Measurements from ENCODE around the gene UBALD1.
"Not testable (repeated sequence)": the region's sequence is repeated elsewhere in the genome, so short reads cannot be mapped to it uniquely, and the experiment has no call there.

The UBALD1 gene

DNA sequence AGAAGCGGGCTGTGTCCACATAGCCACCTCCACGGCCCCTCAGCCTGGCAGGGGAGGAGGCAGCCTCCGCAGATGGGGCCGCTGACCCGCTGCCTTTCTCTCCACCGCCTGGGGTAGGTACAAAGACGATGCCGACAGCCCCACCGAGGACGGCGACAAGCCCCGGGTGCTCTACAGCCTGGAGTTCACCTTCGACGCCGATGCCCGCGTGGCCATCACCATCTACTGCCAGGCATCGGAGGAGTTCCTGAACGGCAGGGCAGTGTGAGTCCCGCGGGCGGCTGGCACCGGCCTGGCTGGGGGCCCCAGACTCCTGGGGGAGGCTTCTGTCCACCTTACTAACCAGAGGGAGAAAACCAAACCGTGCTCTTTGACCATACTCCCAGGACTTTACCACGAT lies 37.9 kb upstream of the UBALD1 start:
- Mint-ChIP-seq H3K27ac (peak overlapping the region in 1 of 2 donors; percentile 54), H3K36me3 (ENCODE audit: insufficient read depth) (peaks cover 45% of the 10 kb centered on the region), H3K27me3 (no peaks in the 10 kb centered on the region), H3K9me3 (no peaks in the 10 kb centered on the region), H3K4me1 (ENCODE audit: low read depth in 2 of 2) (peaks cover 13 to 14% of the 10 kb centered on the region in 2 donors), H3K4me3 (no peak overlapping the region)
- ATAC-seq (replicated peaks) = no peak
- no peak for DNase-seq

DNA sequence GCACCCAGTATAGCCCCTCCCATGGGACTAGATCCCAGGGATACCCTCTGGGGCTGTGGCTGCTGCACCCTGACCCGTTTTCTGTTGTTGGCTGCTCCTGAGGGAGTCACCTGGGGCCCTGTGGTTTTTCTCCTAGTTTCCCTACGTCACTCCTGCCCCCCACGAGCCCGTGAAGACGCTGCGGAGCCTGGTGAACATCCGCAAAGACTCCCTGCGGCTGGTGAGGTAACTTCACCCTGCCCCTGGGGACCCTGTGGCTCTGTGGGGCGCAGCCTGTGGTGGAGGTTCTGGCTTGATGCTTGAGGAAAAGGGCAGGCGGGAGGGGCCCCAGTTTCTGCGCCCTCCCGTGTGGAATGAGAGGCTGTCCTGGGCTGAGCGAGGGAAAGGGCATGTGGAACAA lies 37.1 kb upstream of the UBALD1 start:
- no peak for ATAC-seq (replicated peaks)
- Mint-ChIP-seq H3K27me3 (no peaks in the 10 kb centered on the region), H3K36me3 (ENCODE audit: insufficient read depth) (peaks cover 40% of the 10 kb centered on the region), H3K4me3 (no peak overlapping the region), H3K4me1 (ENCODE audit: low read depth in 2 of 2) (peaks cover 13 to 14% of the 10 kb centered on the region in 2 donors), H3K27ac (no peak overlapping the region), H3K9me3 (no peaks in the 10 kb centered on the region)
- no peak for DNase-seq

DNA sequence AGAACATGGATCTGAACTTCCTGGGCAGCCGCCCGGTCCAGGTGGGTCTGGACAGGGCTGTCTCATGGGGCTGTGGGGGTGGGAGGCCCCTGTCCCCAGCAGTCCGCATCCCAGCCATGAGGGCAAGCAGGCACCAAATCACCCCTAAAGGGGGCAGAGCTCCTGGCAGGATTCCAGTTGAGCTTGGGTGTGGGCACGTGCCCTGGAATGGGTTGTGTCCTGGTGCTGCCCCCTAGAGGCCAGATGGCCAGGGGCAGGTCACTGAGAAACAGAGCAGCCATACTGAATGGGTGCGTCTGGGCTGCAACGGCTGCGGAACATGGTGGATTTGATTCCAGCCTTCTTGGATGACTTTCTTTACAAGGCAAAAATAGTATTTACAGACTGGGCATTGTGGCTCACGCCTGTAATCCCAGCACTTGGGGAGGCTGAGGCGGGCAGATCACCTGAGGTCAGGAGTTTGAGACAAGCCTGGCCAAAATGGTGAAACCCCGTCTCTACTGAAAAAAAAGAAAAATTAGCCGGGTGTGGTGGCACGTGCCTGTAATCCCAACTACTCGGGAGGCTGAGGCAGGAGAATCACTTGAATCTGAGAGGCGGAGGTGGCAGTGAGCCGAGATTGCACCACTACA lies 35.9 kb upstream of the UBALD1 start:
- Mint-ChIP-seq H3K27ac (peak overlapping the region; percentile 72 to 84), H3K36me3 (ENCODE audit: insufficient read depth) (peaks cover 40% of the 10 kb centered on the region), H3K4me1 (ENCODE audit: low read depth in 2 of 2) (peaks cover 15% of the 10 kb centered on the region in 2 donors)
- not testable (repeated sequence) for H3K27me3 Mint-ChIP-seq, H3K4me3 Mint-ChIP-seq, H3K9me3 Mint-ChIP-seq
- ATAC-seq (replicated peaks) (peak; percentile 87), DNase-seq (peak; percentile 69 to 77 (median 75))

DNA sequence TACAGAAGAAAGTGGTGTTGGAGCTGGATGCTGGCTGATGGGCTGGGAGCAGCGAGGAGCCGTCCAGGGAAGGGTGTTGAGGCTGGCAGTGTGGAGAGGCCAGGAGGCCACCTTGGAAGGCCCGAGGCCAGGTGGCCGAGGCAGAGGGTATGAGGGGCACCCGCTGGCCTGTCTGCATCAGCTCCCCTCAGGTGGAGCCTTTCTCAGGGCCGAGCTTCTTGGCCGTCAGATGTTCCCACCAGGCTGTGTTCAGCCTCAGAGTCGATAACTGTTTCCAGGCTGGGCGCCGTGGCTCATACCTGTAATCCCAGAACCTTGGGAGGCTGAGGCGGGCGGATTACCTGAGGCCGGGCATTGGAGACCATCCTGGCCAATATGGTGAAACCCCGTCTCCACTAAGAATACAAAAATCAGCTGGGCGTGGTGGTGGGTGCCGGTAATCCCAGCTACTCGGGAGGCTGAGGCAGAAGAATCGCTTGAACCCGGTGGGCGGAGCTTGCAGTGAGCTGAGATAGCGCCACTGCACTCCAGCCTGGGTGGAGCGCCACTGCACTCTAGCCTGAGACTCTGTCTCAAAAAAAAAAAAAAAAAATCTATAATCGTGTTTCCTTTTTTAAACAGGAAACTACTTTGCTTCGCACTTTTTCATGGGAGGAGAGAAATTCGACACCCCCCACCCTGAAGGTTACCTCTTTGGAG lies 35.2 kb upstream of the UBALD1 start:
- H3K27ac Mint-ChIP-seq = peak overlapping the region; percentile 77 to 84
- H3K9me3 Mint-ChIP-seq = no peaks in the 10 kb centered on the region
- peaks cover 37% of the 10 kb centered on the region for H3K36me3 Mint-ChIP-seq (ENCODE audit: insufficient read depth)
- DNase-seq (no peak), ATAC-seq (replicated peaks) (peak; percentile 31)
- H3K4me3 Mint-ChIP-seq = no peak overlapping the region
- H3K27me3 Mint-ChIP-seq = no peaks in the 10 kb centered on the region
- H3K4me1 Mint-ChIP-seq (ENCODE audit: low read depth in 2 of 2) = peaks cover 18% of the 10 kb centered on the region in 2 donors

DNA sequence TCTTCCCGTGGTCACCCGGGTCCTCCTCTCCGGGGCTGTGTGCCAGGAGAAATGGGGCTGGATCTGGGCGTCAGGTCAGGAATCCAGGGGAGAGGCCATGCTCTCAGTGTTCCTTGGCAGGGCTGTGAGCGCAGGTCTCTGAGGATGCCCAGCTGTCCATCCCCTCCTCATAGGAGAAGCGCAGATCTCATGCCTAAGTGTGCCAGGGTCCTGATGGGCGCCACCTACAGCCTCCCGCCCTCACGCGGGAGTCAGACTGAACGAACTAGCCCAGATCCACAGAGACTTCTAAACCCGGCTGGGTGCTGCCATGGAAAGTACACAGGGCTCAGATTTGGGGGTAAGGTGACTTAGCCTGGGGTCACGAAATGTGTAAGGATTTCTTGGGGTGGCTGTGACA lies 34.2 kb upstream of the UBALD1 start:
- H3K27ac Mint-ChIP-seq = peak overlapping the region; percentile 12 to 77
- peaks cover 37% of the 10 kb centered on the region for H3K36me3 Mint-ChIP-seq (ENCODE audit: insufficient read depth)
- peaks cover 18% of the 10 kb centered on the region in 2 donors for H3K4me1 Mint-ChIP-seq (ENCODE audit: low read depth in 2 of 2)
- H3K9me3 Mint-ChIP-seq = no peaks in the 10 kb centered on the region
- H3K4me3 Mint-ChIP-seq = no peak overlapping the region
- no peak for ATAC-seq (replicated peaks)
- no peak for DNase-seq
- H3K27me3 Mint-ChIP-seq = no peaks in the 10 kb centered on the region

DNA sequence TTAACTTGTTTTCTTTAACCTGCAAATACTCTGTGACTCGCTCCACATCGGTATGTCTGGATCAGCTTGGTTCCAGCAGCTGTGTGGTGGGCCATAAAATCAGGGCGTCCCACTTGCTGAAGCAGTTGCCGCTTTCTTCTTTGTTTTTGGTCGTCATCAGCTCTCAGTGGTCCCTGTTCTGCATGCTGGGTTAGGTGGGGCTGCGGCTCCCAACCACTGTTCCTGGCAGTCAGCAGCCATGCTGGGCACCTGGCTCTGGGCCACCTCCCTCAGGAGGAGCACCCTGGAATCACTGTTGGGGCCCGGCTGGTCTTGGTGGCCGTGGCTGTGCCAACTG lies 32.9 kb upstream of the UBALD1 start:
- Mint-ChIP-seq H3K36me3 (ENCODE audit: insufficient read depth) (peaks cover 30% of the 10 kb centered on the region), H3K4me1 (ENCODE audit: low read depth in 2 of 2) (peaks cover 18% of the 10 kb centered on the region in 2 donors), H3K9me3 (no peaks in the 10 kb centered on the region), H3K4me3 (no peak overlapping the region), H3K27me3 (no peaks in the 10 kb centered on the region), H3K27ac (peak overlapping the region in 1 of 2 donors; percentile 76)
- DNase-seq (no peak), ATAC-seq (replicated peaks) (no peak)

DNA sequence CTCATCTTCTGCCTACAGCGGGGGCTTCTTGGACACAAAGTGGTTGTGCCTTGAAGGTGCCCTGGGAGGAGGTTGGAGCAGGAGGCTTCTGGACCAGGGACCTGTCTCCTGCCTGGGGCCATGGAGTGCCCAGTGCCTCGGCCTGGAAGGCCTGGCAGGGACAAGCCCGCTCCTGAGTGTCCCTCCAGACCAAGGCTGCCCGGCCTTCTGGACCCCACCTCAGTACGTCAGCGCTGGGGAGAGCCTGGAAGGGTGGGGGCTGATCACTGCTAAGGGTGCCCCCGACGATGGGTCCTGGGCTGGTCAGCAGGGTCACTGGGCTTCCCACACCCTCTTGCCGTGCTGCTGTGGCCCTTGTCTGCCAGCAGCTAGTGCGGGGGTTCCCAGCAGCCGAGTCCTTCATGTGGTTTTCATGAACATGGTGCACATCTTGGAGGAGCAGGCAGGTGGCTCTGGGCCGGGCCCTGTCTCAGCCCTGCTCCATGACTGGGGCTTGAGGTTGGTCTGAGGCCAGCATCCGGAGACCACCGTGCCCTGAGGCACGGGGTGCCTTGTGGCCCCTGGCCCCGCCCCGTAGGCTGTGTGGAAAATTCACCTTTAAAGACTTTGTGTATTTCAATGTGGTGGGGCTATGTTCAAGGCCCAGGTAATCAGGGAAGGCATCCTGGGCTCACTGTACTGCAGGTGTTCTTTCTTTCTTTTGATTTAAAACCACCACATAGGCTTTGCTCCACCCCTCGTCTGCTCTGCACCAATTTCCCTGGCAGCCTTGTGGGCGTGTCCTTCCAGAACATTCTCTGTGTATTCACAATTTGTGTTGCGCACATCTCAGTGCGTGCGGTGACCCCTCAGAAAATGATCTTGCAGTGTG lies 32.3 kb upstream of the UBALD1 start:
- H3K36me3 Mint-ChIP-seq (ENCODE audit: insufficient read depth) = peaks cover 30% of the 10 kb centered on the region
- no peaks in the 10 kb centered on the region for H3K27me3 Mint-ChIP-seq
- H3K9me3 Mint-ChIP-seq = no peaks in the 10 kb centered on the region
- no peak overlapping the region for H3K4me3 Mint-ChIP-seq
- peaks cover 18% of the 10 kb centered on the region in 2 donors for H3K4me1 Mint-ChIP-seq (ENCODE audit: low read depth in 2 of 2)
- ATAC-seq (replicated peaks) (peak; percentile 13), DNase-seq (no peak)
- H3K27ac Mint-ChIP-seq = peak overlapping the region in 1 of 2 donors; percentile 76

DNA sequence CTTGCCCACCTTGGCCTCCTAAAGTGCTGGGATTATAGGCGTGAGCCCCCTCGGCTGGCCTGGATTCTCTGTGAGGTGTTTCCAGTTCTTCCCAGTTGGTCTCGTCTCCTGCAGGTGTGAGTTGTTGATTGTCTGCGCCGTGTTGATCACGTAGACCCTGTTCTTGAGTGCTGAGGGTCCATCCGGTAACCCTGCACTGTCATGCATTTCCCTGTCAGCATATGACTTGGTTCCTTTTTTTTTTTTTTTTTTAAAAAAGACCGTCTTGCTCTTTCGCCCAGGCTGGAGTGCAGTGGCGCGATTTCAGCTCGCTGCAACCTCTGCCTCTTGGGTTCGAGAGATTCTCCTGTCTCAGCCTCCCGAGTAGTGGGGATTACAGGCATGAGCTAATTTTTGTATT lies 27.2 kb upstream of the UBALD1 start:
- peaks cover 21% of the 10 kb centered on the region for H3K36me3 Mint-ChIP-seq (ENCODE audit: insufficient read depth)
- H3K27me3 Mint-ChIP-seq = no peaks in the 10 kb centered on the region
- no peak overlapping the region for H3K4me3 Mint-ChIP-seq
- DNase-seq = no peak
- peaks cover 23 to 25% of the 10 kb centered on the region in 2 donors for H3K4me1 Mint-ChIP-seq (ENCODE audit: low read depth in 2 of 2)
- H3K9me3 Mint-ChIP-seq = no peaks in the 10 kb centered on the region
- H3K27ac Mint-ChIP-seq = peak overlapping the region in 1 of 2 donors; percentile 81
- ATAC-seq (replicated peaks) = no peak

DNA sequence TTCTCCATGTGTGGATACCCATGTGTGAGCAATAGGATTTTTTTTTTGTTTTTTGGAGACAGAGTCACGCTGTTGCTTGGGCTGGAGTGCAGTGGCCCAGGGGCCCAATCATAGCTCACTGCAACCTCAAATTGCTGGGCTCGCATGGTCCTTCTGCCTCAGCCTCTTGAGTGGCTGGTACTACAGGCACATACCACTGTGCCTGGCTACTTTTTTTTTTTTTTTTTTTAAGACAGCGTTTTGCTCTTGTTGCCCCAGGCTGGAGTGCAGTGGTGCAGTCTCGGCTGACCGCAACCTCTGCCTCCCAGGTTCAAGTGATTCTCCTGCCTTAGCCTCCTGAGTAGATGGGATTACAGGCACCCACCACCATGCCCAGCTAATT lies 26.6 kb upstream of the UBALD1 start:
- H3K4me1 Mint-ChIP-seq (ENCODE audit: low read depth in 2 of 2) = peaks cover 23 to 25% of the 10 kb centered on the region in 2 donors

DNA sequence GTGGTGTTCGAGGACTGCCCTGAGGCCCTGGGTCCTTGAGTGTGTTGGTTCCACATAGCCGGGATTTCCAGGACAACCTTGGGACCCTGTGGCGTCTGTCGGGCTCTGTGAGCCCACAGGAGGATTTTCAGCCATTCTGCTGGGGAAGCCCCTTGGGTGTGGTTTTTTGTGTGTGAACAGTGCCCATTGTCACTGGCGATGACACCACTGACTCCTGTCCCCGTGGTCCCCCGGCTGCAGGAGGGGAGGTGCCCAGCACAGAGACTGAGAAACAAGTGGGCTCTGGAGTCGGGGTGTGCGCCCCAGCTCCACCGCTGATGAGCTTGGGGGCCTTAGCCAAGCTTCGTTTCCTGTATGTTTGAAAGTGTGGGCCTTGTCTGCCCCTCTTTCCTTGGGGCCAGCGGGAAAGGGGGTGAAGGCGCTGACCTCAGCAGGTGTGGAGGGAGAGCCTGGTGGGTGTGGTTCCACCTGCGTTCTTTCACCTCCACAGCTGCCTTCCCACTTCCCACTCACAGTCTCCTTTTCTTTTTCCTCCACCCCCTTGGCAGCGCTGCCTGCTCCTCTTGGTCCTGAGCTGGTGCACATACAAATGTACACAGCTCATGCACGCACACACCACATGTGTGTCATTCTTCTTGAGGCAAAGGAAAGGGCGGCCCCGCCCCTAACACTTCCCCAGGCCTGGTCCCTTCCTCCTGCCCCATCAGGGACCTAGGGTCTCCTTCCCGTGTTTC lies 26.1 kb upstream of the UBALD1 start:
- Mint-ChIP-seq H3K27me3 (no peaks in the 10 kb centered on the region), H3K4me3 (peak overlapping the region; percentile 4 to 31), H3K4me1 (ENCODE audit: low read depth in 2 of 2) (peaks cover 23 to 27% of the 10 kb centered on the region in 2 donors), H3K27ac (peak overlapping the region; percentile 58 to 81), H3K36me3 (ENCODE audit: insufficient read depth) (peaks cover 24% of the 10 kb centered on the region), H3K9me3 (no peaks in the 10 kb centered on the region)
- ATAC-seq (replicated peaks) = peak; percentile 74
- DNase-seq = no peak

More for the DNA sequence above, 26.6 kb upstream of the UBALD1 start:
- ATAC-seq (replicated peaks) = no peak
- peaks cover 25% of the 10 kb centered on the region for H3K36me3 Mint-ChIP-seq (ENCODE audit: insufficient read depth)
- H3K27me3 Mint-ChIP-seq = no peaks in the 10 kb centered on the region
- no peak for DNase-seq
- peak overlapping the region; percentile 4 to 31 for H3K4me3 Mint-ChIP-seq
- H3K9me3 Mint-ChIP-seq = no peaks in the 10 kb centered on the region
- H3K27ac Mint-ChIP-seq = peak overlapping the region; percentile 58 to 81

DNA sequence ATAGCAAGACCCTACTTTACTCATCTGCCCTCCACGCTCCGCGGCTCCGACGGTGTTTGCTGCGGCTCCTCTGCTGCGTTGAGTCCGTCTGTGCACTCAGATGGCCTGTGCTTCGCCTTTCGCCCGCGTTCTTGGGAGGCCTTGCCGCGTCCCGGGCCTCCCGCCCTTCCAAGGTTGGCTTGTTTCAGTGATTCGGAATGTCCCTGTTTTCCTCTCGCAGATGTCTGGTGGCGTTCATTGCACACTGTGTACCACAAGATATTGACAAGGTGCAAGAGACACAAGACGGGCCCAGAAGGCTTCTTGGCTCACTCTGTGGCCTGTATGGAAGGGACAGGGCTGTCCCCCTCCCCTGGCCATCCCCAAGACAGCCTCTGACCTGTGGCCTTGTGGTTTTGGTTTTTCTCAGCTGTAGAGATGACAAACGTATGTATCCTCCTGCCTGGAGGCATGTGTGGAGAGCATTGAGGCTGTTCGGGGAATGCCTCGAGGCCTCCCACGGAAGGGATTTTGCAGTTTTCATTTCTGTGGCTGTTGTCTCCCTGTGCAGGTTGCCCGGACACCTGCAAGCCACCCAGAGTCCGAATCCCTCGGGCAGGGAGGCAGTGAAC lies 25.3 kb upstream of the UBALD1 start:
- no peak for ATAC-seq (replicated peaks)
- no peak for DNase-seq
- Mint-ChIP-seq H3K36me3 (ENCODE audit: insufficient read depth) (peaks cover 26% of the 10 kb centered on the region), H3K9me3 (no peaks in the 10 kb centered on the region), H3K27me3 (no peaks in the 10 kb centered on the region), H3K4me1 (ENCODE audit: low read depth in 2 of 2) (peaks cover 19 to 21% of the 10 kb centered on the region in 2 donors), H3K4me3 (no peak overlapping the region), H3K27ac (peak overlapping the region; percentile 58 to 81)

DNA sequence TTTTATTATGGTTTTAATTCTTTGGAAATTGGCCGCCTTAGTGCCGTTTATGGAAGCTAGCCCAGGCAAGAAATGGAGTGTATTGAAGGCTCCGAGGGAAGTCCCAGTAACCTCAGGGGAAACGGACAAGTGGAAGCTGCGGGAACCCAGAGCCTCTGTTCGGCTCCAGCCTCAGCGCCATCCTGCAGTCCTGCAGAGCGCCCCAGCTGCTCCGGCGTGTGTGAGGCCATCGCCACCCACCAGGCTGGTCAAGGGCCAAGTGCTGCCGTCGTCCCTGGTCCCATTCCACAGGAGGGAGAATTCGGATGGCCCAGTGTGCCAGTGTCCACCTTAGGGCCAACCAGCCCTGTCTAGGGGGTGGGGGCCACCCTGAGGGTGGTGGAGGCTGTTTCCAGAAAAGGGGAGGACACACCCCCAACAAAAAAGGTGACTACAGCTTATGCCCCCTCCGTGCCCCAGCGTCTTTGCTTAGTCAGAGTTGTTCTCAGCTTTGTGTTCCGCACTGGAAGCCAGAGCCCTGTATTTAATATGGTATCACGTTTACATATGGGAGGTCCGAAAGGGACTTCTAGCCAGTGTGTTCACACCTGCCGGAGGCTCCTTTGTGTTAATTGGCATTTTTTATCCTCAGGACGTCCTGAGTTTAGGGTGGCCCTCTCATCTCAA lies 22.9 kb upstream of the UBALD1 start:
- Mint-ChIP-seq H3K27me3 (no peaks in the 10 kb centered on the region), H3K9me3 (no peaks in the 10 kb centered on the region), H3K36me3 (ENCODE audit: insufficient read depth) (peaks cover 22% of the 10 kb centered on the region), H3K27ac (peak overlapping the region in 1 of 2 donors; percentile 46), H3K4me1 (ENCODE audit: low read depth in 2 of 2) (peaks cover 19 to 23% of the 10 kb centered on the region in 2 donors), H3K4me3 (no peak overlapping the region)
- DNase-seq (no peak), ATAC-seq (replicated peaks) (no peak)
